ENCODE data around the gene RFFL.

GRCh38 chr17:35051183-35051578 is 12.3 kb downstream of the RFFL start:
- TF ChIP-seq ZBTB1 (tag by site-specific recombination; IDR thresholded peaks at IDR 0.05) (no peak), ZNF324 (tag by site-specific recombination; IDR thresholded peaks at IDR 0.05) (no peak), ZNF449 (tag by site-specific recombination; IDR thresholded peaks at IDR 0.05) (no peak), RBAK (tag by site-specific recombination; IDR thresholded peaks at IDR 0.05) (no peak), ZNF24 (tag by site-specific recombination; IDR thresholded peaks at IDR 0.05) (no peak), PATZ1 (tag by site-specific recombination; IDR thresholded peaks at IDR 0.05) (no peak), CTCF (tag by site-specific recombination; IDR thresholded peaks at IDR 0.05) (no peak), ZNF354C (tag by site-specific recombination; IDR thresholded peaks at IDR 0.05; ENCODE audit: borderline replicate concordance, low read depth) (no peak), ZNF311 (tag by site-specific recombination; IDR thresholded peaks at IDR 0.05; ENCODE audit: borderline replicate concordance) (no peak), PRDM10 (tag by site-specific recombination; IDR thresholded peaks at IDR 0.05) (no peak)
